ENCODE data around the gene SRL.

DNA sequence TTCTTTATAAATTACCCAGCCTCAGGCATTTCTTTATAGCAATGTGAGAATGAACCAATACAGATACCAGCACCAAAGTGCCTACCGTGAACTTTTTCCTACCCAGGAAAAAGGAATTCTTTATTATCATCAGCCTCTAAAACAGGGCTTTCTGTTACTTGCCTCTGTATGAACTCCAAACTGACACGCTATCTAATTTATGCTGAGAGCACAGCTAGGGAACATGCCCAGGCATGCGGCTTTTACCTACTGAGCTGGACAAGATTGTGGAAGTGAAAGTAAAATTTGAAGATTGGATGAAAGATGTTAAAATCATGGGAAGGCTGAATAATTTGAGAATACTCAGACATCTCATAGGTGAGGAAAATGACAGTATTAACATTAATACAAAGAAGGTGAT, 101.2 kb downstream of the SRL start:
- TF ChIP-seq EZH2phosphoT487 (IDR thresholded peaks at IDR 0.05; ENCODE audit: borderline replicate concordance, low read length) (no peak), EZH2 (IDR thresholded peaks at IDR 0.05; ENCODE audit: low read length, unreplicated experiment) (no peak)
- TF ChIP-seq, protein P1, sequence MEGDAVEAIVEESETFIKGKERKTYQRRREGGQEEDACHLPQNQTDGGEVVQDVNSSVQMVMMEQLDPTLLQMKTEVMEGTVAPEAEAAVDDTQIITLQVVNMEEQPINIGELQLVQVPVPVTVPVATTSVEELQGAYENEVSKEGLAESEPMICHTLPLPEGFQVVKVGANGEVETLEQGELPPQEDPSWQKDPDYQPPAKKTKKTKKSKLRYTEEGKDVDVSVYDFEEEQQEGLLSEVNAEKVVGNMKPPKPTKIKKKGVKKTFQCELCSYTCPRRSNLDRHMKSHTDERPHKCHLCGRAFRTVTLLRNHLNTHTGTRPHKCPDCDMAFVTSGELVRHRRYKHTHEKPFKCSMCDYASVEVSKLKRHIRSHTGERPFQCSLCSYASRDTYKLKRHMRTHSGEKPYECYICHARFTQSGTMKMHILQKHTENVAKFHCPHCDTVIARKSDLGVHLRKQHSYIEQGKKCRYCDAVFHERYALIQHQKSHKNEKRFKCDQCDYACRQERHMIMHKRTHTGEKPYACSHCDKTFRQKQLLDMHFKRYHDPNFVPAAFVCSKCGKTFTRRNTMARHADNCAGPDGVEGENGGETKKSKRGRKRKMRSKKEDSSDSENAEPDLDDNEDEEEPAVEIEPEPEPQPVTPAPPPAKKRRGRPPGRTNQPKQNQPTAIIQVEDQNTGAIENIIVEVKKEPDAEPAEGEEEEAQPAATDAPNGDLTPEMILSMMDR (conservative IDR thresholded peaks at IDR 0.05; ENCODE audit: low read depth, low read length), result no peak

Data from PC-3 (cell line).